NCI-H2227 treated with DMSO at 0.1 percent for 48 hours (cell line): Measurements from ENCODE around the gene PITPNB.

Experiments used
- DNase-seq: peaks from one replicate; lab custom pipeline; 2025; lab: John Stamatoyannopoulos, UW

The PITPNB gene

GRCh38 chr22:27858626-27859025 is 60.4 kb downstream of the PITPNB start:
- DNase-seq: no peak

DNA sequence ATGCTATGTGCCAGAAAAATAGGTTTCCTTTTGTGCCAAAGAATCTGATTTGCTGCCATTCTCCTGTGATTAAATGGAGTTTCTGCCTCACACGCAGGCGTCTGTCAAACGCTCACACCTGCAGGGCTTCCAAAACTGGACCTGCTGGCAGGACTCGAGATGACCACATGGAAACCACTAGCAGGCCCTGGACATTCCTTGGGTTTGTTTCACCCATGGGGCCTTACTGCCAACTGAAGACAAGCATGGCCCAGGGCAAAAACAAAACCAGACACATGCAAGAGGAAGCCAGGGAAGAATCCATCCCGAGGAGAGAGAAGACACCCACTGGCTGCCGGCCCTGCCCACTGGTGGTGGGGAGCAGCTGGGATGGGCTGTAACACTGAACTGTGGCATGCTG is 61.6 kb downstream of the PITPNB start:
- no peak for DNase-seq

GRCh38 chr22:27856386-27856785 is 62.7 kb downstream of the PITPNB start:
- no peak for DNase-seq

- DNase-seq: no peak
Observed at GRCh38 chr22:27853424-27853823, 65.6 kb downstream of the PITPNB start.

DNA sequence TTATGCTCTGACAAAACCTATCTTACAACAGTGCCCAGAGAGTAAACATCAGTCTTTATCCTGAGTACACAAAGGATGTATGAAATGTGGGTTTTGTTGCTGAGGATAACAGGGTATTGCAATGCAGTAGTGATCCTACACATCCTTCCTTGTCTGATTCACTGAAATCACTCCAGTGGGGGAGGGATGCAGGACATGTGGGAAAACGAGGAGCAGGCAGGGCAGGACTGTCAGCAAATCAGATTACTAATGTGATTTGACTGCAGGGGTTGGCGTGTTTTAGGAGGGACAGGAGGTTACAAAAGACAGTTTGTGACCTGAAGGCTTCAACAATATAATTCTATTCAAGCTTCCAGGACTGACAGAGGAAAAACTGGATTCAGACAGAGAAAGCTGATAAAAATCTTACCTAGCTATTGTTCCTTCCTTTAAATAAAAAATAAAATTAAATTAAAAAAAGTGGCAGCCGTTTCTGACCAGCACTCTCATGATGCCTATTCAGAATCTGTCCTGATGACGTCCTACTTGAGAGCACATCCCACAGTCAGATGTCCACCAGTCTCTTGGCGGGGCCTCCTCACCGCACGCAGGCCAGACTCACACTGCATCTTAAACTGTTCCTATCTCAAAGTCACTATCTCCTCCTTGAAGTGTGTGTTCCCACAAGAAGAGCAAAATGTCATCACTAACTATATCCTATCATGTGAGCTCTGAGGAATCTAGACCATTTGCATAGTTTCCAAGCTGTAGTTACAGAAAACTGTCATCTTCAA is 66.9 kb downstream of the PITPNB start:
- no peak for DNase-seq

- no peak for DNase-seq
Observed at GRCh38 chr22:27850000-27850521, 69.0 kb downstream of the PITPNB start.

DNA sequence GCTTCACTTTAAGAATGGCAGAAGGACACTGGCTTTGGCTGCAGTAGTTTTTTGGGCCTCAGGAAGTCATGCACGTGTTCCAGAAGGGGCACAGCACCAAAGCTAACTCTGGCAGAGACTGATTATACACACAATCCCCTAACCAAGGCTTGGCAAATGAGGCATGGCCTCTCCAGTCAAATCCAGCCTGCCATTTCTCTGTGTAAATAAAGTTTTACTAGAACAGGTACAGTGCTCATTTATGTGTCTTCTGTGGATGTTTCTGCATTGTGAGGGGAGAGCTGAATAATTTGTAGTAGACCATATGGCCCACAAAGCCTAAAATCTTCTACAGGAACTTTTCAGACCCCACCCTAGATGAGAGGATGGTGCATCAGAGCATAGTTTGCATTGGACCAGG is 71.1 kb downstream of the PITPNB start:
- no peak for DNase-seq

- DNase-seq: no peak
Observed at GRCh38 chr22:27846910-27847309, 72.1 kb downstream of the PITPNB start.

DNA sequence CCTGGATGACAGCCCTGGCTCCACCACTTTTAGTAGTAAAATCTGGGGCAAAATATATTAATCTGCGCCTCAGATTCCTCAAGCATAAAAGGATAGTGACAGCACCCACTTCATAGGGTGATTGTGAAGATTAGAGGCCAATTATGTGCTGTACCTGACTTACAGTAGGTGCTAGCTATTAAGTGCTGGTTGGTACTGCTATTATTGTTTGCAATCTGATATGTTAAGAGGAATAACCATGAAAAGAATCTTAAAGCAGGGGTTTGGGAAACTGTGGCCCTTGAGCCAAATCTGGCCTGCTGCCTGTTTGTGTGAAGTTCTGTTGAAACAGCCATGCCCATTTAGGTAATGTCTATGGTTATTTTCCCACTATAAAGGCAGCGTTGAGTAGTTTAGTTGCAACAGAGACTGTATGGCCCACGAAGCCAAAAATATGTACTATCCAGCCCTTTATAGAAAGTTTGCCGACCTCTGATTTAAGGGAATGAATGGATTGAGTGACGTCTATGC is 72.8 kb downstream of the PITPNB start:
- DNase-seq: no peak

- DNase-seq: no peak
Observed at GRCh38 chr22:27845644-27846043, 73.4 kb downstream of the PITPNB start.

GRCh38 chr22:27844656-27845591 is 74.1 kb downstream of the PITPNB start:
- DNase-seq: no peak

DNA sequence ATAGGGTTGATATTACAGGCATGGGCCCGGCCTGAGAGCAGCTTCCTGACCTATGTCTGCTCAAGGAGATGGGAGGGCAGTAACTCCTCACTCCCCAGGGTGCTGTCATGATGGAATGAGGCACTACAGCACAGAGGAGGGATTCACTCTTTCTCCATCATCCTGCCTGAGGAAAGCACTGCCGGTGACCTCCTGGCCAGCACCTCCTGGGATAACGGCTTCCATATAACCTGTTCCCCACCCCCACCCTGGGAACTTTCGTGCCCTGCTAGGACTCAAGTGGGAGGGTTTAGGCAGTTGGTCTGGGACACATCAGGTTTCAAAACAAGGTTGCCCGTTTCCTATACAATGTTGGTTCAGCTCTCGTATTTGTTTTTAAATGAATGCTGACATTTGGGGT is 74.8 kb downstream of the PITPNB start:
- DNase-seq: no peak

DNA sequence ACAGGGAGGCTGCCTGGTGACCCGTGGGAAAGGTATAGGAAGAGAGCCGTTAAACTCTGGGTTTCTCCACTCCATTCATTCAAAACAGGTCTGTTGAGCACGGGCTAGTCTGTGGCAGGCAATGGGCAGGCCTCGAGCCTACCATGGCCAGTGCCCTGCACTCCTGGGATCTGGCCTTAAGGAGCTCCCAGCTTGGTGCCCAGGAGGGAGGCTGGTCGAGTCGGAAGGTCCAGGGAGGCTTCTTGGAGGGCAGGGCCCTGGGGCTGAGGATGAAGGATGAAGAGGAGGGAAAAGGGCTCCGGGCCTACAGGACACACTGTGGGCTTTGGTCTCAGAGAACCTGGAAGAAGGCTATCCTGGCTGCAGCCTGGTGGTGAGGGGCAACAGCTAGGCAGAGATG is 75.6 kb downstream of the PITPNB start:
- DNase-seq: no peak

GRCh38 chr22:27842669-27843431 is 76.2 kb downstream of the PITPNB start:
- DNase-seq: no peak

GRCh38 chr22:27842201-27842600 is 76.9 kb downstream of the PITPNB start:
- no peak for DNase-seq

DNA sequence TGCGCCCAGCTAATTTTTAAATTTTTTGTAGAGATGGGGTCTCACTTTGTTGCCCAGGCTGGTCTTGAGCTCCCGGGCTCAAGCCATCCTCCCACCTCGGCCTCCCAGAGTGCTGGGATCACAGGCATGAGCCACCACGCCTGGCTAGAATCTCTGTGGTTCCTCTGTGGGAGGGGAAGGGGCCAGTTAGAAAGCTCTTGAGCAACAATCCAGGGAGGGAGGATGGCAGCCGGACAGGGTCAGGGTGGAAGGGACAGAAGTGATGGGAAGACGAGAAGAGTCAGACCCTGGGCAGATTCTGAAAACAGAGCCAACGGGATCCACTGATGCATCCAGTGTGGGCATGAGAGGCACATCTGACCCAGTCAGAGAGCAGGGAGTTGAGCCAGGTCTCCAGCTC is 78.6 kb downstream of the PITPNB start:
- DNase-seq: no peak

GRCh38 chr22:27839057-27839660 is 79.9 kb downstream of the PITPNB start:
- DNase-seq: no peak

- DNase-seq: no peak
Observed at GRCh38 chr22:27836181-27836580, 82.9 kb downstream of the PITPNB start.

DNA sequence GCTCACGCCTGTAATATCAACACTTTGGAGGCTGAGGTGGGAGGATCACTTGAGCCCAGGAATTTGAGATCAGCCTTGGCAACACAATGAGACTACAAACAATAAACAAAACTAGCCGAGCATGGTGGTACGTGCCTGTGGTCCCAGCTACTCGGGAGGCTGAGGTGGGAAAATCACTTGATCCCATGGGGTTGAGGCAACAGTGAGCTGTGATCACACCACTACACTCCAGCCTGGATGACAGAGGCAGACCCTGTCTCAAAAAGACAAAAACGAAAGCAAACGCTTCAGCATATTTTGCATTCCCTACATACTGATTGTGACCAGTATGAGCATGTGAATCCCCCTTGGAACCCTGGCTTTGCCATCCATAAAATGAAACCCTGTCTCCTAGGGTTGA is 83.6 kb downstream of the PITPNB start:
- DNase-seq: no peak

GRCh38 chr22:27834364-27835185 is 84.5 kb downstream of the PITPNB start:
- DNase-seq: no peak

DNA sequence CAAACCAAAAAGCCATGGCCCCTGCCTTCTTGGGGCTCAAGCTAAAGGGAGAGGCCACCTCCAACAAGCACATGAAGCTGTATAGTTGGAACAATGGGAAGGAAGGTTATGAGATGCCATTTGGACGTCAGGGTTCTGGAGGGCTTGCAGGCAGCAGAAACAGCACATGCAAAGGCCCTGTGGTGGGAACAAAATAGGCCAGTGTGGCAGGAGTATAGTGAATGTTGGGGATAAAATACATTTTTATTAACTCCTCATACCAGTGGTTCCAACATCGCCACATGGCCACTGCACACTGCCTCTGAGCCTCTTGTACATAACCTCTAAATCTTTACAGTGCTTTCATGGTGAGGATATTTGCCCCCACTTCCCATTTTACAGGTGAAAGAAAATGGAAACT is 85.3 kb downstream of the PITPNB start:
- DNase-seq: no peak
